Heart right ventricle (tissue), 16 donors: ENCODE data around the gene CLNS1A. TPM values are rescaled to one million over a fixed set of nuclear protein-coding genes. Genes with fewer than 3 reads are reported as not detected.

ENCODE experiments used
- ATAC-seq, 8 donors: fragments of 200-7000 bp; cut with Tn5 transposase; one replicate each; pipeline ENCODE4 v1.9.1; 2020; ENCODE audit warnings: mild to moderate bottlenecking in 8 of 8, moderate library complexity in 8 of 8, moderate number of reproducible peaks in 1 of 8
- DNase-seq, 2 donors: peaks; one replicate each; pipeline ENCODE4 v3.0.0-alpha.2; 2020
- H3K27ac ChIP-seq, 10 donors: fragments of 200-600 bp; sonication (generic) in 2 of 10; one replicate each; pipeline versions ENCODE4 v1.5.0 to v1.8.0; 2020 to 2022; ENCODE audit warnings: mild to moderate bottlenecking in 3 of 10
- H3K27me3 ChIP-seq, 7 donors: fragments of 200-600 bp; one replicate each; pipeline ENCODE4 v1.8.0; 2021 to 2022; ENCODE audit warnings: mild to moderate bottlenecking in 2 of 7
- H3K36me3 ChIP-seq, 9 donors: fragments of 200-600 bp; sonication (generic) in 1 of 9; one replicate each; pipeline versions ENCODE4 v1.5.0 to v1.8.0; 2020 to 2022; ENCODE audit warnings: mild to moderate bottlenecking in 2 of 9
- H3K4me1 ChIP-seq, 9 donors: fragments of 200-600 bp; sonication (generic) in 1 of 9; one replicate each; pipeline versions ENCODE4 v1.5.0 to v1.8.0; 2020 to 2022; ENCODE audit warnings: mild to moderate bottlenecking in 4 of 9
- H3K4me3 ChIP-seq, 10 donors: fragments of 200-600 bp; sonication (generic) in 2 of 10; one replicate each; pipeline versions ENCODE4 v1.5.0 to v1.8.0; 2020 to 2022; ENCODE audit warnings: mild to moderate bottlenecking in 7 of 10, moderate library complexity in 2 of 10
- H3K9me3 ChIP-seq, 11 donors: fragments of 200-600 bp in 10 of 11; sonication (generic) in 2 of 11; one replicate each; pipeline versions ENCODE4 v1.5.0 to v1.8.0; 2013 to 2022; ENCODE audit warnings: mild to moderate bottlenecking in 2 of 11, control low read depth in 1 of 11, moderate library complexity in 1 of 11
- WGBS, 2 donors: extraction: QIAGEN DNeasy Blood & Tissue Kit; methylation state at CpG; one replicate each; pipeline ENCODE4 v1.1.7; 2013; ENCODE audit warnings: inconsistent platforms in 1 of 2; 5-methylcytosine and 5-hydroxymethylcytosine counted together
- intact Hi-C, 10 donors: fragments of 100-400 bp; cut with DNase I; formaldehyde crosslinking; loops; one replicate each; pipeline versions ENCODE4 v1.11.1 to v1.14.2; 2022
- polyA plus RNA-seq, 2 donors: library from polyadenylated mRNA; stranded (reverse); fragments of 200-250 nt; gene quantifications; one replicate each; pipeline ENCODE4 v1.2.3, GENCODE V29; 2013
- total RNA-seq, 10 donors: library from RNA; stranded (reverse); fragmentation: NEBNext Ultra II Directional in 3 of 10; extraction: Animal tissue kit (Norgen Biotek cat#: 25700) in 3 of 10; gene quantifications; one replicate each; pipeline versions ENCODE4 v1.2.1 to v1.2.4, GENCODE V29; 2021 to 2023
- TF ChIP-seq, protein P1 (sequence below), 9 donors: fragments of 200-600 bp; sonication (generic) in 2 of 9; IDR thresholded peaks; one replicate each; pipeline versions ENCODE4 v1.5.0 to v1.8.0; 2021 to 2022; ENCODE audit warnings: antibody characterized with exemption in 9 of 9, mild to moderate bottlenecking in 5 of 9, moderate library complexity in 1 of 9
- donor health status: Arrhythmogenic right ventricular cardiomyopathy.
- donor health status: ischemic (EF 13 %, LVEDD 7.1; RV severe dilation, severe dysfunction).
- donor health status: healthy with polysubstance abuse.
- donor health status: DM: no; HTN: yes; CAD: no.
- donor health status: DM: no; HTN: no; CAD: no.
- donor health status: ischemic (EF 25% LVEDD 6.9; RV normal size, moderate dysfunction).
- donor health status: ischemic (EF 25% LVEDD 5.7; RV mildly dilated, moderate dysfunction).
- donor health status: healthy.
- donor health status: DM: yes; HTN: yes; CAD: no.
- donor health status: Ischemic cardiomyopathy.
- donor health status: ischemic (EF 35%, LVEDD 5.7; RV mildly dilated, moderate dysfunction).
- donor health status: nonischemic (EF 11% LVEDD 7.7; RV severe dilation, severe dysfunction).
- donor health status: DM: yes; HTN: yes; CAD: no.
- donor health status: PGD.
- donor health status: ischemic (EF 29% LVEDD 5.4; RV normal size, mild dysfunction).
- donor health status: nonischemic (EF 23%, LVEDD 6.1; RV moderate dilation, normal function).

Gene CLNS1A
- total and polyA plus RNA-seq, 12 donors, result 33.0 to 85.9 (median 75.8) TPM

DNA sequence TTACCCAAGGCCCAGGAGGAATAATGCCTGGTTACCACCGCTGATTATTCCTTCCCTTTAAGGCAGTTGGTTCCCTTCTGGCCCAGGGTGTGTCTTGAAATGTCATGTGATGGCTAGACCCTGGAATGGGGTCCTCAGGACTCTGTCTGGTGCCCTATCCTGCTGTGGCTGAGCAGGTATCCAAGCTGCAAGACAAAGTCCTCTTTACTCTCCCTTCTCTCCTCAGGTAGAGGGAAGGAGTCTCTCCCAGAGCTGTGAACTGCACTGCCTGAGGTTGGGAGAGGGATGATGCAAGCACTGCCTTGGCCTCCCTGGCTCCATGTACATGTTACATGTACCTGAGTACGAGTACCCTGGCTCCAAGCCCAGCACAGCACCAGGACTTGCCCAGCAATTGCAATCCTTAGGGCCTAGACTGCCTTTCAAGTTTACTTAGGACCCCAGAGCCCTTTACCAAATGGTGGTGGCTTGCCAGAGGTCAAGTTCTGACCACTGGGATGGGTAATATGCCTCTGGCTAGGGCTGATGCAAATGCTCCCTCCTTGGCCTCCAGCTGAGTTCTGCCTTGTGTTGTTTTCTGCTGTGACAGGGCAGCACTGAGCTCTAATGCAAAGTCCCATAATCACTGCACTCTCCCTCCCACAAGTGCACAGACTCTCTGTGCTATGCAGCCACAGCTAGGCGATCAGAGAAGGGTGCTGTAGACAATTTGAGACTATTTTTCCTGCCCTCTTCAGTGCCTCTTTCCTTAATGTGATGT lies 68.5 kb downstream of the CLNS1A start:
- Histone ChIP-seq H3K9me3 (no peaks in the 10 kb centered on the region), H3K4me1 (no peaks in the 10 kb centered on the region), H3K27me3 (peaks cover 0 to 8% (median 0%) of the 10 kb centered on the region in 7 donors), H3K4me3 (no peak overlapping the region), H3K36me3 (no peaks in the 10 kb centered on the region), H3K27ac (no peak overlapping the region)
- DNase-seq, result no peak
- TF ChIP-seq, protein P1, sequence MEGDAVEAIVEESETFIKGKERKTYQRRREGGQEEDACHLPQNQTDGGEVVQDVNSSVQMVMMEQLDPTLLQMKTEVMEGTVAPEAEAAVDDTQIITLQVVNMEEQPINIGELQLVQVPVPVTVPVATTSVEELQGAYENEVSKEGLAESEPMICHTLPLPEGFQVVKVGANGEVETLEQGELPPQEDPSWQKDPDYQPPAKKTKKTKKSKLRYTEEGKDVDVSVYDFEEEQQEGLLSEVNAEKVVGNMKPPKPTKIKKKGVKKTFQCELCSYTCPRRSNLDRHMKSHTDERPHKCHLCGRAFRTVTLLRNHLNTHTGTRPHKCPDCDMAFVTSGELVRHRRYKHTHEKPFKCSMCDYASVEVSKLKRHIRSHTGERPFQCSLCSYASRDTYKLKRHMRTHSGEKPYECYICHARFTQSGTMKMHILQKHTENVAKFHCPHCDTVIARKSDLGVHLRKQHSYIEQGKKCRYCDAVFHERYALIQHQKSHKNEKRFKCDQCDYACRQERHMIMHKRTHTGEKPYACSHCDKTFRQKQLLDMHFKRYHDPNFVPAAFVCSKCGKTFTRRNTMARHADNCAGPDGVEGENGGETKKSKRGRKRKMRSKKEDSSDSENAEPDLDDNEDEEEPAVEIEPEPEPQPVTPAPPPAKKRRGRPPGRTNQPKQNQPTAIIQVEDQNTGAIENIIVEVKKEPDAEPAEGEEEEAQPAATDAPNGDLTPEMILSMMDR (IDR thresholded peaks at IDR 0.05), result no peak
- intact Hi-C loops, result no loop called here
- WGBS, 2 donors, result 78 to 82% methylated on average over 3 of the region's 3 CpGs
- no peak for ATAC-seq

- intact Hi-C loops, result no loop called here
- Histone ChIP-seq H3K27ac (no peak overlapping the region), H3K4me3 (no peak overlapping the region), H3K4me1 (no peaks in the 10 kb centered on the region), H3K36me3 (no peaks in the 10 kb centered on the region), H3K27me3 (peaks cover 0 to 8% (median 0%) of the 10 kb centered on the region in 7 donors), H3K9me3 (peaks cover 0 to 5% (median 0%) of the 10 kb centered on the region in 11 donors)
- TF ChIP-seq, protein P1 (IDR thresholded peaks at IDR 0.05), result no peak
- WGBS, 2 donors, result 91 to 92% methylated on average over 4 of the region's 4 CpGs
- ATAC-seq (no peak), DNase-seq (no peak)
These were observed 69.3 kb downstream of the CLNS1A start for GRCh38 chr11:77568306-77568705.

Other genes with a start within 250 kb of the CLNS1A start
- 10 to 100 TPM in 3 of 10 donors, 1 to 10 TPM in 7; 4.2 to 17.7 (median 7.3) TPM for gene PAK1, start 163.7 kb downstream of the CLNS1A start, total RNA-seq
- gene PAK1, start 163.7 kb downstream of the CLNS1A start, polyA plus RNA-seq, result 1 to 10 TPM; 2.4 to 3.1 TPM
- gene AQP11, start 47.8 kb downstream of the CLNS1A start, total RNA-seq, result 1 to 10 TPM in 3 of 10 donors, under 1 TPM in 7; 0.42 to 2.1 (median 0.87) TPM
- under 1 TPM; 0.22 to 0.52 TPM for gene AQP11, start 47.8 kb downstream of the CLNS1A start, polyA plus RNA-seq
- 10 to 100 TPM; 31.1 to 55.9 (median 43.8) TPM for gene RSF1, start 182.9 kb upstream of the CLNS1A start, total RNA-seq
- 10 to 100 TPM in 1 of 2 donors, 1 to 10 TPM in 1; 4.6 to 28.2 TPM for gene RSF1, start 182.9 kb upstream of the CLNS1A start, polyA plus RNA-seq
- 100 to 1,000 TPM in 4 of 10 donors, 10 to 100 TPM in 6; 52.4 to 146 (median 84.7) TPM for gene AAMDC, start 183.3 kb upstream of the CLNS1A start, total RNA-seq
- gene AAMDC, start 183.3 kb upstream of the CLNS1A start, polyA plus RNA-seq, result 100 to 1,000 TPM; 135 to 324 TPM